BLaER1 treated with 17β-estradiol and CSF1 and Interleukin-3, amounts not matched to agents 10 nM and 100 nM (cell line): Measurements from ENCODE around the gene C1orf141.
A peak's percentile ranks its signal among the peaks of the same experiment; 100 is the strongest.

Experiments
- H3K27ac ChIP-seq, 11 experiments: shearing (Covaris generic); formaldehyde crosslinking; 2 replicates each; pipeline ENCODE4 v1.8.1; 2022
- H3K27me3 ChIP-seq, 11 experiments: shearing (Covaris generic); formaldehyde crosslinking; 2 replicates each; pipeline ENCODE4 v1.8.1; 2022
- H3K36me3 ChIP-seq, 11 experiments: shearing (Covaris generic); formaldehyde crosslinking; 2 replicates each; pipeline ENCODE4 v1.8.1; 2022
- H3K4me1 ChIP-seq, 10 experiments: shearing (Covaris generic); formaldehyde crosslinking; 2 replicates each; pipeline ENCODE4 v1.8.1; 2022
- H3K4me2 ChIP-seq, 11 experiments: shearing (Covaris generic); formaldehyde crosslinking; 2 replicates each; pipeline ENCODE4 v1.8.1; 2022
- H3K4me3 ChIP-seq, 10 experiments: shearing (Covaris generic); formaldehyde crosslinking; 2 replicates each; pipeline ENCODE4 v1.8.1; 2022
- H3K9ac ChIP-seq, 11 experiments: shearing (Covaris generic); formaldehyde crosslinking; 2 replicates each; pipeline ENCODE4 v1.8.1; 2022
- H3K9me3 ChIP-seq, 11 experiments: shearing (Covaris generic); formaldehyde crosslinking; replicated peaks in 1 of 11; 2 replicates each; pipeline ENCODE4 v1.8.1; 2022
- H4K20me1 ChIP-seq, 11 experiments: shearing (Covaris generic); formaldehyde crosslinking; 2 replicates each; pipeline ENCODE4 v1.8.1; 2022
- Cebpa-rat ChIP-seq, 11 experiments: shearing (Covaris generic); IDR thresholded peaks; 2 replicates each; pipeline ENCODE4 v1.8.1; 2022

Gene C1orf141

GRCh38 chr1:67053785-67054772 is 80.7 kb downstream of the C1orf141 start, which contains the start of gene SLC35D1:
TSS of gene SLC35D1 (minus strand) at chr1:67054148. CDS start at chr1:67054013, 135 bp downstream.
- Histone ChIP-seq H4K20me1 (no peaks in the 10 kb centered on the region; a peak in 3 of 22 replicates), H3K27ac (peak within 1 kb of the TSS; percentile 88 to 96 (median 93)), H3K4me3 (peak within 1 kb of the TSS; percentile 68 to 88 (median 83)), H3K9me3 (no peaks in the 10 kb centered on the region), H3K9ac (peak within 1 kb of the TSS; percentile 86 to 94 (median 92)), H3K4me1 (peaks cover 13 to 31% (median 24%) of the 10 kb centered on the region in 10 experiments), H3K4me2 (peak within 1 kb of the TSS; percentile 74 to 91 (median 85)), H3K27me3 (no peaks in the 10 kb centered on the region), H3K36me3 (peaks cover 8 to 23% (median 18%) of the 10 kb centered on the region in 11 experiments; a peak in 21 of 22 replicates)
- TF ChIP-seq Cebpa-rat (IDR thresholded peaks at IDR 0.05), result peak in 8 of 11 experiments; percentile 32 to 82 (median 65); a peak in 10 of 22 replicates

GRCh38 chr1:67053535-67053784 is 81.3 kb downstream of the C1orf141 start:
- Histone ChIP-seq H3K36me3 (peaks cover 14 to 29% (median 25%) of the 10 kb centered on the region in 11 experiments; a peak in 21 of 22 replicates), H3K27me3 (no peaks in the 10 kb centered on the region), H3K4me1 (peaks cover 13 to 31% (median 24%) of the 10 kb centered on the region in 10 experiments), H4K20me1 (no peaks in the 10 kb centered on the region; a peak in 3 of 22 replicates), H3K4me3 (peak overlapping the region; percentile 68 to 88 (median 83)), H3K27ac (peak overlapping the region; percentile 88 to 96 (median 93)), H3K9ac (peak overlapping the region; percentile 86 to 94 (median 92)), H3K4me2 (peak overlapping the region; percentile 74 to 91 (median 85)), H3K9me3 (0 out of 22 replicates have a peak, but pooled peaks cover 0 to 3% (median 0%) of the 10 kb centered on the region in 11 experiments)
- TF ChIP-seq Cebpa-rat (IDR thresholded peaks at IDR 0.05), result no peak

- peak overlapping the region; percentile 74 to 91 (median 85) for H3K4me2 ChIP-seq
- H3K9me3 ChIP-seq, result 0 out of 22 replicates have a peak, but pooled peaks cover 0 to 3% (median 0%) of the 10 kb centered on the region in 11 experiments
- peak overlapping the region; percentile 88 to 96 (median 93) for H3K27ac ChIP-seq
- H3K9ac ChIP-seq, result peak overlapping the region; percentile 86 to 94 (median 92)
- no peaks in the 10 kb centered on the region; a peak in 3 of 22 replicates for H4K20me1 ChIP-seq
- H3K4me3 ChIP-seq, result peak overlapping the region; percentile 68 to 88 (median 83)
- H3K36me3 ChIP-seq, result peaks cover 19 to 34% (median 30%) of the 10 kb centered on the region in 11 experiments
- H3K4me1 ChIP-seq, result peaks cover 13 to 31% (median 24%) of the 10 kb centered on the region in 10 experiments
- TF ChIP-seq Cebpa-rat (IDR thresholded peaks at IDR 0.05), result no peak
- no peaks in the 10 kb centered on the region for H3K27me3 ChIP-seq
Measured at GRCh38 chr1:67052741-67053534, 81.8 kb downstream of the C1orf141 start.

- peaks cover 37 to 52% (median 47%) of the 10 kb centered on the region in 11 experiments for H3K36me3 ChIP-seq
- peaks cover 13 to 31% (median 24%) of the 10 kb centered on the region in 10 experiments for H3K4me1 ChIP-seq
- peak overlapping the region; percentile 9 to 90 (median 83); a peak in 20 of 22 replicates for H3K4me2 ChIP-seq
- no peak for TF ChIP-seq Cebpa-rat (IDR thresholded peaks at IDR 0.05)
- peaks cover 0 to 3% (median 0%) of the 10 kb centered on the region in 11 experiments; a peak in 2 of 22 replicates for H3K9me3 ChIP-seq
- H3K27me3 ChIP-seq, result no peaks in the 10 kb centered on the region
- no peaks in the 10 kb centered on the region; a peak in 3 of 22 replicates for H4K20me1 ChIP-seq
- peak overlapping the region in 4 of 11 experiments; percentile 20 to 49 (median 28); a peak in 5 of 22 replicates for H3K9ac ChIP-seq
- H3K27ac ChIP-seq, result no peak overlapping the region
- peak overlapping the region in 2 of 10 experiments; percentile 5 to 84; a peak in 1 of 20 replicates for H3K4me3 ChIP-seq
Measured at GRCh38 chr1:67051196-67051595, 83.6 kb downstream of the C1orf141 start.

DNA sequence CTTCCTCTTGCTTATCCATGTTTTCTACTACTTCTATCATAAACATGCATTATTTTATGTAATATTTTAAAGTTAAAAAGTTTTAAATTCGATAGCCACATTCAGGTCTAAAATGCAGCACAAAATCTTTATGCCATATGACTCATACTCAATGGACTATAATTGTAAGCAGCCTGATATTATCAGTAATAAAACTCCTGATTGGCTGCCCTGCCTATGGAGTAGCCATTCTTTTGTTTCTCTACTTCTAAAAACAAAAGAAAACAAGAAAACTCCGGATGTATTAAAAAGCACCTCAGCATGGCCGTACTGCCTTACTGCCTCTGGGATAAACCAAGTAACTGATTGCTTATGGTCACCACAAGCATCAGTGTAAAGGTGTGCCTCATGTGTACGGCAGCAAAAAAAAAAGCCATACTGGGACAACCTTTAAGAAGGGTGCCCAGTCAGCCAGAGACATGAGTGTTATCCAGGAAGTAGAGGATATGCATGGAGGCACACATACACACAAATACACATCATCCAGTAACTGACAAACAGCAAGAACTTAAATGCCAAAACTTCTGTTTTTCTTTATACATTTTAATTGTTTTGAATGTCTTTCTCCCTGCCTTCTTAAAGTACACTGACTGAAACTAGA is 90.0 kb downstream of the C1orf141 start:
- Histone ChIP-seq H3K4me1 (peaks cover 3 to 25% (median 15%) of the 10 kb centered on the region in 10 experiments; a peak in 17 of 20 replicates), H3K9me3 (peaks cover 0 to 19% (median 9%) of the 10 kb centered on the region in 11 experiments; a peak in 12 of 22 replicates), H3K27me3 (no peaks in the 10 kb centered on the region), H3K36me3 (peaks cover 86 to 99% (median 89%) of the 10 kb centered on the region in 11 experiments), H3K4me2 (peak overlapping the region in 10 of 11 experiments; percentile 23 to 65 (median 59); a peak in 17 of 22 replicates), H4K20me1 (no peaks in the 10 kb centered on the region), H3K27ac (peak overlapping the region in 8 of 11 experiments; percentile 14 to 66 (median 47); a peak in 15 of 22 replicates), H3K4me3 (no peak overlapping the region; a peak in 1 of 20 replicates), H3K9ac (peak overlapping the region in 4 of 11 experiments; percentile 9 to 31 (median 22); a peak in 5 of 22 replicates)
- TF ChIP-seq Cebpa-rat (IDR thresholded peaks at IDR 0.05), result no peak

DNA sequence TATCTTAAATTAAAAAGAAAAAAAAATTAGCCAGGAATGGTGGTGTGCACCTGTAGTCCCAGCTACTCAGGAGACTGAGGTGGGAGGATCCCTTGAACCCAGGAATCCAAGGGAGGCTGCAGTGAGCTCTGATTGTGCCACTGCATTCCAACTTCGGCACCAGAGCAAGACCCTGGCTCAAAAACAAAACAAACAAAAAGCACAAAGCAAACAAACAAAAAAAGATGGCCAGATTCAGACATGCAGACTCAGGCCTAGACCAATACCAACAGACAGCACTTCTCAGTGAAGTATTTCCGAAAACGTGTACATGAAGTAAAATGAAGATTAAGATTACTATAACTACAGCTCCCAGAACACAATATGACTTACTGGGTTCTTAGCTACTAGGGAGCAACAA is 91.4 kb downstream of the C1orf141 start:
- Histone ChIP-seq H3K27ac (no peak overlapping the region), H4K20me1 (no peaks in the 10 kb centered on the region), H3K4me2 (no peak overlapping the region), H3K9me3 (peaks cover 0 to 29% (median 15%) of the 10 kb centered on the region in 11 experiments; a peak in 18 of 22 replicates), H3K4me3 (no peak overlapping the region), H3K4me1 (peaks cover 3 to 25% (median 15%) of the 10 kb centered on the region in 10 experiments; a peak in 17 of 20 replicates), H3K9ac (no peak overlapping the region), H3K36me3 (peaks cover 86 to 99% (median 90%) of the 10 kb centered on the region in 11 experiments), H3K27me3 (no peaks in the 10 kb centered on the region)
- TF ChIP-seq Cebpa-rat (IDR thresholded peaks at IDR 0.05), result no peak
